ENCODE results near the gene APC.

DNA sequence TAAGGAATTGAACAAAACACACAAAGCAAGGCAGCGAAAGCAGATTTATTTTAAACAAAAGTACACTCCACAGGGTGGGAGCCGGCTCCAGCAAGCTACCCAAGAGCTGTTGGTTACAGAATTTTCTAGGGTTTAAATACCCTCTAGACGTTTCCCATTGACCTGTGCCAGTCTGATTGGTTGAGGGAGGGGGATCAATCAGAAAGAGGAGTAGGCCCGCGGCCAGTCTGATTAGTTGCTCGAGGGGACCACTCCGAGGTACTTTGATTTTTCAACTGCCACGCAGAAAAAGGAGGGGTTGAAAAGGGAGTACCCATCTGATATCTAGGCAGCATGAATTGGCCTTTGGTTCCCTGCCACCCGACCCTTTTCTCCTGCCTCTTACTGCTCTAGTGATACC lies 124.4 kb downstream of the APC start:
- TF ChIP-seq CTCF (IDR thresholded peaks at IDR 0.05; ENCODE audit: low read depth, low read length) (no peak), EZH2phosphoT487 (IDR thresholded peaks at IDR 0.05; ENCODE audit: low read depth) (no peak)
